SHP77 treated with DMSO at 0.1 percent for 48 hours (cell line): ENCODE data around the gene C5orf15.

Source experiments
- DNase-seq: peaks from one replicate; lab custom pipeline; 2025; lab: John Stamatoyannopoulos, UW

Gene C5orf15

DNA sequence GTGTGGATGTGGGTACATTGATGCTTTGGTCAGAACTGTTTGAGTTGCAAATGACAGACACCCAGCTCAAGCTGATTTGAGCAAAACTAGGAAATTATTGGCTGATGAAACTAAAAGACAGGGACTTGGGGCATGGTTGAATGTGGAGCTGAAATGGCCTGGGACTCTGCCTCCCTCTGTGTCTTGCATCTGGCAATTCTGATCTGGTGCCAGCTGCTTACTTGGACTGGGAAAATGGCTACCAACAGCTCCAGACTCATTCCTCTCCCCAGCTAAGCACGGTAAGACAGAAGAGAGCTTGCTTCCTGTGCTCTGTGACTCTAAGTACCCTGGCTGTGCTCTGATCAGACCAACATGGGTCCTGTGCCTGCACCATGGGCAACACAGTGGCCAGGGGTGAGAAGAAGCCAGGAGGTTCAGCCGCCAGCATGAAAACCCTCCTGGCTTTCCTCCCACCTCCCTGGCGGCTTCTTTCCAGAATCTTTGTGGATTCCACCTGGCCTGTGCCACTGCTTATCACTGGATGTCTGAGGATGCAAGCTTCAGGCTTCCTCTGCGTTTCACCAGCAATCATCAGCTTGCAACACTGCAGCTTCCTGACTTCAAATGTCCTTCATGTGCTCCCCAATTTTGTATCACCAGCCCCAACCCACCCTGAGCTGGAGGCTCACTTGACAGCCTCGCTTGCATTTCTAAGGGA is 44.1 kb downstream of the C5orf15 start:
- DNase-seq = no peak

DNA sequence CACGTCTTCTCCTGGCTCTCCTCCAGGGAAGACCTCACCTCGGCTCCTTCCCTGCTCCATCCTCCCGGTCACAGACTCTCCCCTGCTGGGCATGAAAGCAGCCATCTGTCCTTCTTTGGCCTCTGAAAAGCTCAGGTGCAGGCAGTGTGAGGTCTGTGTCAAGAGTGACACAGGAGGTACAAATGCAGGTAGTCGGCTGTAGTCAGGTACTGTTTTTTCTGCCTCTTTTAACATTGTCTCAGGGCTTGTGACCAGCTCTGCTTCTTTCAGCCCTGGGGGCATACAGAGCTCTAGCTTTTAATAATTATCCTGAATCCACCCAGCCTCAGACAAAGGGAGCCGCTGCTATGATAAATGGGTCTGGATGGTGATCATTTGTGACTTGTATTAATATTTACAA is 46.4 kb downstream of the C5orf15 start:
- DNase-seq = no peak

GRCh38 chr5:133921069-133921468 is 47.4 kb downstream of the C5orf15 start:
- no peak for DNase-seq

DNA sequence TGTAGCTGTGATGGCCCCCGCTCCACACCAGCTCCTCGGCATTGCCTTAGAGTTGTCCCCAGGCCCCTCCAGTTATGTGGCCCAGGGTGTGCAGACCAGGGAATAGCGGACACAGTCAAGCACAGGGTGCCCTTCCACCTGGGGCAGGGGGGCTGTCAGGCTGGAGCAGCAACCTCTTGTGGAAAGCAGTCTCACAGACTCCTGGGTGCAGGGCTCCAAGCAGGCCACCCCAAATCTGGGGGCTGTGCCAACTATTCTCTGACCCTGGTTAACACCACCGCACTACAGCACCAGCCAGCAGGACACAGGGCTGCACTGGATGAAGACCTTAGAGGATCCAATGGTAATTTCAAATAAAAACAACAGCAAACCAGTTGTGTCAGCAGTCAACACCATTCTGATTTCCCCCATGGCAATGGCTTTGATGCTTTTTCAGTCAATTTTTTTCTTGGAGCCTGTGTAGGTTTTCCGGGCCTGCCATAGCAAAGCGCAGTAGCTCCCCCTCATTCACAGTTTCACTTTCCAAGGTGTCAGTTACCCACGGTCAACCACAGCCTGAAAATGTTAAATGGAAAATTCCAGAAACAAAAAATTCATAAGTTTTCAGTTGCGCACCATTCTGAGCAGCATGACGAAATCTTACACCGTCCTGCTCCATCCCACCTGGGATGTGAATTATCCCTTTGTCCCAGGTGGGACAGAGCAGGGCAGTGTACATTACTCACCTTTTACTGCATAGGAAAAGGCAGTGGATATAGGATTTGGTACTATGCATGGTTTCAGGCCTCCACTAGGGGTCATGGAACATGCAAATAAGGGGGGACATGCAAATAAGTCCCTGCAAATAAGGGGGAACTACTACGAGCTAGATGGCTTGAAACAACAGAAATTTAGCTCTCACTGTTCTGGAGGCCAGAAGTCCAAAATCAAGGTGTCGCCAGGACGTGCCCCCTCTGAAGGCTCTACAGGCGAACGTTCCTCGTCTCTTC is 49.0 kb downstream of the C5orf15 start:
- no peak for DNase-seq

- no peak for DNase-seq
Observed at GRCh38 chr5:133918731-133919130, 49.7 kb downstream of the C5orf15 start.

DNA sequence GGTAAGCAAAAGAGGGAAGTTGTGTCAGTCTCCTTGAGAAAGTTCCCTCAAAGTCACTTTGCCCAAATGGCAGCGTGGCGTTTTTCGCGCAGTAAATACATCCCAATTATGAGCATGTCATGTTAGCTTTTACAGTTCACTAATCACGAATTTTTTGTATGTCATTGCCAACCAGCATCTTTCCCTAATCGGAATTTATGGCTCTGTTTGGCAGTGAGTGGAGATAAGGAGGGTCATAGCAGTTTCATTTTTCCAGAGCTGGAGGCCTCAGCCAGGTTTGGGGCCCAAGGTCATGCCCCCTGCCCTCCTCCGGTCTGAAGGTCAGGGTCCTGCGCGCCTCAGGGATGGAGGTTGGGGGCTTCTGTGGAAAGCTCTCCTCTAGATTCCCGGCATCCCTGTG is 50.1 kb downstream of the C5orf15 start:
- no peak for DNase-seq

GRCh38 chr5:133917785-133918184 is 50.6 kb downstream of the C5orf15 start:
- no peak for DNase-seq

GRCh38 chr5:133916914-133917313 is 51.5 kb downstream of the C5orf15 start:
- no peak for DNase-seq

- no peak for DNase-seq
Observed at GRCh38 chr5:133916479-133916878, 51.9 kb downstream of the C5orf15 start.

GRCh38 chr5:133914434-133914833 is 54.0 kb downstream of the C5orf15 start:
- no peak for DNase-seq

DNA sequence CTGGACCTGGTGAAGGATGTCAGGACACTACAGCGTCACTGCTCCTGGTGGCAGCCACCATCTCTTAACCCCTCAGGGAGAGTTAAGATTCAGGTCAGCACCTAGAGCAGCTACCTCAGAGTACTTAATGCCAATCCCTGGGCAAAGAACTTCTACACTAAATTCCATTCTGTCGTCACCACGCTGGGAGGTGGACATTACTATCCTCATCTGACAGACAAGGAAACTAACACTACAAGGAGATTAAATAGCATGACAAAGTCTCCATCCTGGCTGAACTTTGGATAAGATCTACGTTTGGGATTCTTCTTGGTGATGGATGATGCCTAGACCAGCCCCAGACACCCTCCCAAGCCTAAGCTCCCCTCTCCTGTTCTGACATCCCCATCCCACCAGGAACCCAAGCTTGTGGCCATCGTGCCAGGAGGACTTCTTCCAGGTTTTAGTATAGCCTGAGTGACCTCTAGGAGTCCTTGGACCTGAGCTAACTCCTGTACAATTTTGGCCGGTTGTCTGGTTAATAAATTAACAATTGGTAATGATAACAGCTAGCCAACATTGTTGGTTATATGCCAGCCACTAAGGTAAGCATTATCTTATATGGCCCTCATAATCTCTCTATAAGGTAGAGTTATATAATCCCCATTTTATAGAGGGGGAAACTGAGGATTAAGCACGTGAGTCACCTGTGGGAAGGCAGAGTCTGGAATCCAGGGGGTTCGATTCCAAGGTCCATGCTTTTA is 54.8 kb downstream of the C5orf15 start:
- DNase-seq = no peak

DNA sequence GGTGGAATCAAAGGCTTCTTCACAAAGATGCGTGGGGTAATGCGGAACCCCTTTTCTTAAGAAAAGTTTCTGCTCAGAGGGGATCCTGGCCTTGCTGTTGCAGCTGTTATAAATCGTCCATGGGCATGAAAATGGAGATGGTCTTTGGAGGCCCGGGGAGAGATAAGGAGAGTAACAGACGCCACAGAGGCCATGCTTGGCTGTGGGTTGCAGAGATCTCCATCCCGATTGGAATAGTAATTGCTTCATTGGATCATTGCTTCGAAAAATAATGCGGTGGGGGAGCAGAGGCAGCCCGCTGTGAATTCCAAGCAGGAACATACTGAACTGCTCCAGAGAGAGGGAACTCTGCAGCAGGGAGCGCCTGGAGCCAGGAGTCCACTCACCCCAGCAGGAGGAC is 55.5 kb downstream of the C5orf15 start:
- DNase-seq = no peak

- DNase-seq = no peak
Observed at GRCh38 chr5:133910571-133910970, 57.9 kb downstream of the C5orf15 start.

DNA sequence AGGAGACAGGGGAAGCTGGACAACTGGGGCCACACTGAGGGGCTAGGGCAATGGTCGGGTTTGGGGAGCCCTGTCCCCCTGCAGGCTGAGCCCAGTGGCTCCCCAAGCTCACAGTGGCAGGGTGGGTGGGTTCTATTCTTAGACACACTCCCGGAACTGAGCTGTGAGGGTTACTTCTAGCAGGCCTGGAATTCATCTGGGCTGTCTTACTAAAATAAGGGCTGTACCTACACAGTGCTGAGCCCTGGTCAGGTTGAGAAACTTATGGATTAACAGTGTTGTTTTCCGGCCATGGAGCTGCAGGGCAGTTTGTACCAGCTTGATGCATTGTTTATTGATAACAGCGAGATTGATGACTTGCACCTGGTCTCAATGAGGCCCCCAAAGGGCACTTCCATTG is 58.8 kb downstream of the C5orf15 start:
- DNase-seq = no peak

- no peak for DNase-seq
Observed at GRCh38 chr5:133907075-133907474, 61.4 kb downstream of the C5orf15 start.

DNA sequence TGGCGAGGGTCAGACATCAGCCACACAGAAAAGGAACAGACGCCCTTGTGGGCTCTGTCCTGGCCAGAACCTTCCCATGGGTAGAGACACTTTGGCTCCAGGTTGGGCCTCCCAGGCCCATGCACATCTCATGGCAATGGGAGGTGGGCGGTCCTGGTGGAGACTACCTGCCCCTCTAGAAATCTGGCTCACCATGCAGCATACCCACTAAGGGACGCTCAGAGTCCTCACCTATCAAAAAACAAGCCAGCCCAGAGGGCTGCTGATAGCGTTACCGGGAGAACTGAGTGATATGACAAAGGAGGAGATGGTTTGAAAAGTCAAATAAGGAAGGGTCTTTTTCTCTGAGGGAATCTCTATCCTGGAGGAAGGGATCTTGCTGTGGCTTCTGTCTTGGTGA is 62.1 kb downstream of the C5orf15 start:
- no peak for DNase-seq
